GM20000 (cell line): ENCODE measurements around the gene ST3GAL3.

Experiments
- DNase-seq: peaks from one replicate; pipeline ENCODE4 v3.0.0; 2012; ENCODE audit warnings: low spot score
- TF ChIP-seq, protein P1 (sequence below): IDR thresholded peaks from 2 replicates; pipeline ENCODE4 v1.5.1; 2012; ENCODE audit warnings: mild to moderate bottlenecking, control low read depth; ENCODE audit errors: extremely low read depth, missing control alignments

Gene ST3GAL3

DNA sequence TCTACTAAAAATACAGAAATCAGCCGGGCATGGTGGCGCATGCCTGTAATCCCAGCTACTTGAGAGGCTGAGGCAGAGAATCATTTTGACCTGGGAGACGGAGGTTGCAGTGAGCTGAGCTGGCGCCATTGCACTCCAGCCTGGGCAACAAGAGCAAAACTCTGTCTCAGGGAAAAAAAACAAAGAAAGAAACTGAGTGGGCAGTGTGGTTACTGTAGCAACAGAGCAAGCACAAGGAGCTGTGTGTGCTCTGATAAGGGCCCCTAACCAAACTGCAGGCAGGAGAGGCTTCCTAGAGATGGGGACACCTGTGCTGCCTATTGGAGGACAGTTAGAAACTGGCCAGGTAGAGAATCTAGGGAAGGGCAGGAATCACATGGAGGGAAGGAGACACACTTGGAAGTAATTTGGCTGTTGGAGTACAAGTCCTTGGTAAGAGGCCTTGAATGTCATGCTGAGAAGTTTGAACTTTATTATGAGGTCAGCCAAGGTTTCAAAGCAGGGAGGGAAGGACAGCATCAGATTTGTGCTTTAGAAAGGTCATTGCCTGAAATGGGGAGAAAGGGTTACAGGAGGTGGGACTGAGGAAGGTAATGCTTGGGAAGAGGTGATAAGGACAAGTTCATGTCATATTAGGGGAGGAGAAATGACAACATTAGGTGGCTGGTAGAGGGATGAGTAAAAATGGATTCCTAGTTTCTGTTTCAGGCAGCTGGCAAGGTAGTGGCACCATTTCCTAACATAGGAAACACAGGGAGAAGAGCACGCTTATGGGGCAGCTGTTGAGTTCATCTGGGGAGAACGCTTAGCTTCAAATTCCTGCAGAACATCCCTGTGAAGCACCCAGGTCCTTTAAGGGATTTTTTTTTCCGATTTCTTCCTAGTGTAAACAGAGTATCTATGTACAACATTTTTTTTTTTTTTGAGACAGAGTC is 157.0 kb downstream of the ST3GAL3 start:
- DNase-seq = no peak
- TF ChIP-seq, protein P1, sequence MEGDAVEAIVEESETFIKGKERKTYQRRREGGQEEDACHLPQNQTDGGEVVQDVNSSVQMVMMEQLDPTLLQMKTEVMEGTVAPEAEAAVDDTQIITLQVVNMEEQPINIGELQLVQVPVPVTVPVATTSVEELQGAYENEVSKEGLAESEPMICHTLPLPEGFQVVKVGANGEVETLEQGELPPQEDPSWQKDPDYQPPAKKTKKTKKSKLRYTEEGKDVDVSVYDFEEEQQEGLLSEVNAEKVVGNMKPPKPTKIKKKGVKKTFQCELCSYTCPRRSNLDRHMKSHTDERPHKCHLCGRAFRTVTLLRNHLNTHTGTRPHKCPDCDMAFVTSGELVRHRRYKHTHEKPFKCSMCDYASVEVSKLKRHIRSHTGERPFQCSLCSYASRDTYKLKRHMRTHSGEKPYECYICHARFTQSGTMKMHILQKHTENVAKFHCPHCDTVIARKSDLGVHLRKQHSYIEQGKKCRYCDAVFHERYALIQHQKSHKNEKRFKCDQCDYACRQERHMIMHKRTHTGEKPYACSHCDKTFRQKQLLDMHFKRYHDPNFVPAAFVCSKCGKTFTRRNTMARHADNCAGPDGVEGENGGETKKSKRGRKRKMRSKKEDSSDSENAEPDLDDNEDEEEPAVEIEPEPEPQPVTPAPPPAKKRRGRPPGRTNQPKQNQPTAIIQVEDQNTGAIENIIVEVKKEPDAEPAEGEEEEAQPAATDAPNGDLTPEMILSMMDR = no peak

DNA sequence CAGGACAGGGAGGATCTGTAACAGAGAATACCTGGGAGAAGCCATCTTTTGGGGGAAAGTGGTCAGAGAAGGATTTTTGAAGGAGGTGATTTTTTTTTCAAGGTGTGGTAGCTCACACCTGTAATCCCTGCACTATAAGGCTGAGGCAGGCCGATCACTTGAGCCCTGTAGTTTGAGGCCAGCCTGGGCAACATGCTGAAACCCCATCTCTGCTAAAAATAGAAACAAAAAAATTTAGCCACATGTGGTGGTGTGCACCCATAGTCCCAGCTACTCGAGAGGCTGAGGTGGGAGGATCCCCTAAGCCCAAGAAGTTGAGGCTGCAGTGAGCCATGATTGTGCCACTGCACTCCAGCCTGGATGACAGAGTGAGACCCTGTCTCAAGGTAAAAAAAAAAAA is 158.9 kb downstream of the ST3GAL3 start:
- TF ChIP-seq, protein P1 = no peak
- DNase-seq = no peak

DNA sequence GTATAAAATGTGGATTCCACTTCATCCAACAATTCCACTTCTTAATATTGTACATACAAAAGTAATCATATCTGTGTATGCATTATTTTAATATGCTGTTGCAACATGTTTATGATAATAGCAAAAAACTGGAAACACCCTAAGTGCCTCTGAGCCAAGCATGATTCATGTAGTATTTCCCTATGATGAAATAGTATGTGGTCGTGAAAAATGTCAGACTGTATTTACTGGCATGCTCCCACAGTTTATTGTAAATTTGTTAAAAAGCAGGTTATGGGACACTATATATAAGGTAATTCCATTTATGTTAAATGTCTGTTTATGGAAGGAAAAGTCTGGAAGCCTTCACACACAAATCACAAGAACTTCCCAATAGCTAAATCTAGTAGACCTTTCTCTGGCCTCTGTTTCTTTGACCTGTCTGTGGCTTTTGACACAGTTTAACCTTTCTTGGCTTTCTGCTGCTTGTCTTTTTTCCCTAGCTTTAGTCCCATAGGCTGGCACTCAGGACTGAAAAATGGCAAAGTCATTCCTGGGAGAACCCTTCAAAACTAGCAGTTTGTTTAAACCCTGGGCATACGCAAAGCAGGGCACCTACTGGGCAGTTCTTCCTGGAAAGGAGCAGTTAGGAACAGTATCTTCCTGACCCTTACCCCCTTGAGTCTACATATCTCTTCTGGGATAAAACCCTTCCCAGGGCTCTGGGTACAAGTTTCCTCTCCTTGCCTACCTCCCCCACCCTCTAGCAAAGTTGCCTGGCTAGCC is 160.8 kb downstream of the ST3GAL3 start:
- TF ChIP-seq, protein P1 = no peak
- no peak for DNase-seq

DNA sequence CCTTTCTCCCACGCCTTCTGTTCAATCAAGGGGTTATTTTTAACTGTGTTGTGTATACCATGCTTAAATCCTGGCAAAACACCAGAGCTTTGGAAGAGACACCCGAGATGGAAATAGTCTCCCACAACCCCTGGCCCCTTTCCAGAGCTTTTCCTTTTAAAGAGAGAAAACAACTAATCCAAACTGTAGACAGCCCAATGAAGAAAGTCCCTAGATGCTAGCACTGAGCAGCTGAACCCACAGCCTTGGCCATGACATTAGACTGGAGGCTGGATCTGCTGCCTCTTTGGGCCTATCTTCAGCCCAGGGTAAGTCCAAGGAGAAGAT is 161.4 kb downstream of the ST3GAL3 start:
- TF ChIP-seq, protein P1 = no peak
- no peak for DNase-seq

DNA sequence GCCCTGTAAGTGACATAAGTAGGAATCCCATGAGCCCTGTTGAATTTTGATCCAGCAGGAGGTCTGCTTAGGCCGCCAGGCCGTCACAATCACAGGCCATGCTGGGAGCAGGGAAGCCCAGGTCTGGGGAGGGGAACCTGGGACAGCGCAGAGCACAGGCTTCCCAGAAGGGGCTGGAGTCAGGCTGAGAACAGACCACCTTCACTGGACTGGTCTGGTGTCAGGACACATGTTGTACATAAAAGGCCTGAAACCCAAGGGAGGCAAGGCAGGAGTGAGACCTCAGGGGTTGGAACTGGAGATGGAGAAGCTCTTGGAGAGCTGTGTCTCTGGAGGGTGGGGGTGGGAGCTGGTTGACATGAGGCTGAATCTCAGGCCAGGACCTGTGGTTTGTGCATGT is 163.0 kb downstream of the ST3GAL3 start:
- no peak for DNase-seq
- TF ChIP-seq, protein P1 = no peak

DNA sequence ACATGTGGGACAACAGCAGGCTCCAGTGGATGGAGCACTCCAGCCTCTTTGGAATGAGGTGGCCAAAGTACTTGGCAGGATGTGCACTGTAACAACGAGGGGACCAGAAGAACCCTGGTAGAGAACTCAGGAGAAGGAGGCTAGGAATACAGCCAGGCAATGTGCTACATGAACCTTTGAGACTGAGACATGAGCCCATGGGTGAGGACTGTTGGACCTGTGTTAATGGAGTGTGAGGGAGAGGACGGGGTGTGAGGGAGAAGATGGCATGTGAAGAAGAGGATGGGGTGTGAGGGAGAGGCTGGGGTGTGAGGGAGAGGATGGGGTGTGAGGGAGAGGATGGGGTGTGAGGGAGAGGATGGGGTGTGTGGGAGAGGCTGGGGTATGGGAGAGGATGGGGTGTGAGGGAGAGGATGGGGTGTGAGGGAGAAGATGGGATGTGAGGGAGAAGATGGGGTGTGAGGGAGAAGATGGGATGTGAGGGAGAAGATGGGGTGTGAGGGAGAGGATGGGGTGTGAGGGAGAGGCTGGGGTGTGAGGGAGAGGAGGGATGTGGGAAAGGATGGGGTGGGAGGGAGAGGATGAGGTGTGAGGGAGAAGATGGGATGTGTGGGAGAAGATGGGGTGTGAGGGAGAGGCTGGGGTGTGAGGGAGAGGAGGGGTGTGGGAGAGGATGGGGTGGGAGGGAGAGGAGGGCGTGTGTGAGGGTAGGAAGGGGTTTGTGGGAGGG is 164.0 kb downstream of the ST3GAL3 start:
- DNase-seq = no peak

More for the DNA sequence above, 164.0 kb downstream of the ST3GAL3 start:
- TF ChIP-seq, protein P1 = no peak
